Skeletal muscle tissue (tissue), 4 donors: Measurements from ENCODE around the gene AQP2. TPM values are rescaled to one million over a fixed set of nuclear protein-coding genes. Genes with fewer than 3 reads are reported as not detected.

Source experiments
- H3K27ac ChIP-seq: one replicate; pipeline ENCODE4 v1.7.0; 2013; ENCODE audit warnings: mild to moderate bottlenecking, low read depth, low read length, inconsistent platforms
- H3K27me3 ChIP-seq, 3 donors: one replicate each; pipeline ENCODE4 v1.7.0; 2013; ENCODE audit warnings: low read length in 3 of 3; ENCODE audit not compliant: control insufficient read depth in 3 of 3, insufficient read depth in 3 of 3
- H3K36me3 ChIP-seq, 3 donors: one replicate each; pipeline ENCODE4 v1.7.0; 2013; ENCODE audit warnings: low read length in 3 of 3; ENCODE audit not compliant: control insufficient read depth in 3 of 3, insufficient read depth in 3 of 3
- H3K4me1 ChIP-seq, 3 donors: one replicate each; pipeline ENCODE4 v1.7.0; 2013; ENCODE audit warnings: low read length in 3 of 3, mild to moderate bottlenecking in 3 of 3; ENCODE audit not compliant: control insufficient read depth in 3 of 3, insufficient read depth in 3 of 3
- H3K4me3 ChIP-seq, 3 donors: one replicate each; pipeline ENCODE4 v1.7.0; 2013; ENCODE audit warnings: low read length in 3 of 3
- H3K9ac ChIP-seq, 3 donors: one replicate each; pipeline ENCODE4 v1.7.0; 2013; ENCODE audit warnings: low read length in 3 of 3, mild to moderate bottlenecking in 3 of 3, moderate library complexity in 2 of 3, low read depth in 1 of 3
- H3K9me3 ChIP-seq, 3 donors: one replicate each; pipeline ENCODE4 v1.7.0; 2013; ENCODE audit warnings: low read length in 3 of 3; ENCODE audit not compliant: control insufficient read depth in 3 of 3
- total RNA-seq: library from RNA; depleted of rRNA; stranded (reverse); fragments of >200 nt; gene quantifications from one replicate; pipeline ENCODE4 v1.2.3, GENCODE V29; 2014
- donor health status: Osteomylitis.

Gene AQP2
- total RNA-seq, 1 donor from 2014 or later = not detected

DNA sequence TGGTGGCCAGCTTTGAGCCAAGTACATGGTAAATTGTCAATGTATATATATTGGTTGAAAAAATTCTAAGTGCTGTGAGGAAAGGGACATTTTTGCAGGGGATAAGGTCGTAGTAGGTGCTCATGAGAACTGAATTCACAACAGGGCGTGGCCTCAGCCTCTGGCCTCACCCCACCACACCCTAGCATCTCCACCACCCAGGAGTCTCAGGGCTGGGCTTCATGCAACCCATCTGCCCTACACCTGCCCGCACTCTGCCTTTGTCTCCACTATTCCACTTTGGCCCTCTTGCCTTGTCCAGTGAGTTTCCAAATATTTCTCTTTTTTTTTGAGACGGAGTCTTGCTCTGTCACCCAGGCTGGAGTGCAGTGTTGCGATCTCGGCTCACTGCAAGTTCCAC lies 22.1 kb upstream of the AQP2 start:
- H3K36me3 ChIP-seq = no peaks in the 10 kb centered on the region
- H3K27ac ChIP-seq = no peak overlapping the region

DNA sequence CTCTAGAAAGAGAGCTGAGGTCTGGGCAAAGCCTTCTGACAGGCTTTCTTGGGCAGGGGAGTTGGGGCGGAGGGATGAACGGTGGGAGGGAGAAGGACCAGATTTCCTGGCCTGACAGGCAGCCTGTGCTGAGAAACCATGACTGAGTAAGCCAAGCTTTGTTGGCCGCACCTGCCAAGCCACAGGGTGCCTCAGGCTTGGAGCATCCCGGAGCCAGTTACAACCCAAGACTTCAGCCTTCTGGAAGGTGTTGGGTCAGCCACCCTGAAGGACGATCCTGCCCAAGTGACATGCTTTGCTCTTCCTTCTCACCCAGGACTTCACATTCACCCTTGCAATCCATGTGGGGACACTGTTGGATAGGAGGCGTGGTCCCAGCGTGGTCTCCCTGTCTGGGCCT lies 21.0 kb upstream of the AQP2 start:
- Histone ChIP-seq H3K4me3 (no peak overlapping the region), H3K9ac (no peak overlapping the region)

More for the DNA sequence above, 22.1 kb upstream of the AQP2 start:
- H3K9ac ChIP-seq = no peak overlapping the region
- no peak overlapping the region for H3K4me3 ChIP-seq
- peaks cover 0 to 4% (median 0%) of the 10 kb centered on the region in 3 donors for H3K27me3 ChIP-seq
- peaks cover 0 to 6% (median 0%) of the 10 kb centered on the region in 3 donors for H3K4me1 ChIP-seq
- H3K9me3 ChIP-seq = no peaks in the 10 kb centered on the region

DNA sequence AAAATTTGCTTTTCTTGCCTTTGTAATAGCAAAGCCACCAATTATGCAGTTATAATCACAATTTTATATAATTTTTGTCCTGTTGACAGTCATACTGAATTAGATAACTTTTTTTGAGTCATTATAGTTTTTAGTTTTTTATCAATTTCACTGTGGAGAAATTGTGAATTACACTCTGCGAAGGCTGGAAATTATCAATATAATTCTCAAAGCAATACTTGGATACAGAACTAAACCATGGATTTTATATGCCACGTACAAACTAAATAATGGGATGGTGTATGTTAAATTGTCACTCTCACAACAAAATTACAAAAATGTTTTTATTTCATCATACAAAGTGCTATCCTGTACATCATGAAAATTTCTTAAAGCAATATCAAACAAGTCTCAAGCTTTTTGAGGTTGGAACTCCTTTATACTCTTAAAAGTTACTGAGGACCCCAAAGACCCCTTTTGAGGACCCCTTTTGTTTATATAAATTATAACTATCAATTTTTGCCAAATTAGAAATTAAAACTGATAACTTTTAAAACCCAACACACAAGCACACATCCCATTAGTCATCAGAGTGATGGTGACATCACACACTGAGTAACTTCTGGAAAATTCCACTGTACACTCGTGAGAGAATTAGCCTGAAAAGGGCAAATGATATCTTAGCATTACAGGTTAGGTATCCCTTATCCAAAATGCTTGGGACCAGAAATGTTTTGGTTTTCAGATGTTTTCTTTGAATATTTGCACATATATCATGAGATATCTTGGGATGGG lies 19.8 kb upstream of the AQP2 start:
- Histone ChIP-seq H3K27me3 (peaks cover 0 to 4% (median 0%) of the 10 kb centered on the region in 3 donors), H3K36me3 (no peaks in the 10 kb centered on the region), H3K4me3 (no peak overlapping the region), H3K9me3 (no peaks in the 10 kb centered on the region), H3K4me1 (no peaks in the 10 kb centered on the region), H3K27ac (no peak overlapping the region), H3K9ac (no peak overlapping the region)

More for the DNA sequence above, 21.0 kb upstream of the AQP2 start:
- no peaks in the 10 kb centered on the region for H3K4me1 ChIP-seq
- no peaks in the 10 kb centered on the region for H3K36me3 ChIP-seq
- peaks cover 0 to 4% (median 0%) of the 10 kb centered on the region in 3 donors for H3K27me3 ChIP-seq
- H3K9me3 ChIP-seq = no peaks in the 10 kb centered on the region
- no peak overlapping the region for H3K27ac ChIP-seq

DNA sequence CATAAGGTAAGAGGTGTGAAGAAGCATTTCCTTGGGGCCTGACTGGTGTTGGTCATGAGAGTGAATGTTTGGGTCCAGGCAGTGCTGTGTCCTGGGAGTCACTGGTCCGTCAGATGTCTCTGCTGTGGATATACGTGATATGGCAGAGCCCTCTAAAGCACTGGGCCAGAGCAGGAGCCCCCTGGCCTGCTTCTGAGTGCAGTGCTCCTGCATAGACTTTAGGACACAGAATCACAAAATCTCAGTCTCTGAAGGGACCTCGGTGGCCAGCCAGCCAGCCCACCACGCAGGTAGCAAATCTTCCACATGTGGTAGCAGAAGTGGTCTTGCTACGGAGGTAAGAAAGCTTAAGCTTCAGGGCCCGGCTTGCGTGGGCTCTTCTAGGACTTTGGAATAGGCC lies 18.5 kb upstream of the AQP2 start:
- no peak overlapping the region for H3K9ac ChIP-seq
- H3K36me3 ChIP-seq = no peaks in the 10 kb centered on the region
- H3K9me3 ChIP-seq = no peaks in the 10 kb centered on the region
- no peaks in the 10 kb centered on the region for H3K4me1 ChIP-seq
- peaks cover 0 to 4% (median 0%) of the 10 kb centered on the region in 3 donors for H3K27me3 ChIP-seq
- no peak overlapping the region for H3K27ac ChIP-seq
- no peak overlapping the region for H3K4me3 ChIP-seq

DNA sequence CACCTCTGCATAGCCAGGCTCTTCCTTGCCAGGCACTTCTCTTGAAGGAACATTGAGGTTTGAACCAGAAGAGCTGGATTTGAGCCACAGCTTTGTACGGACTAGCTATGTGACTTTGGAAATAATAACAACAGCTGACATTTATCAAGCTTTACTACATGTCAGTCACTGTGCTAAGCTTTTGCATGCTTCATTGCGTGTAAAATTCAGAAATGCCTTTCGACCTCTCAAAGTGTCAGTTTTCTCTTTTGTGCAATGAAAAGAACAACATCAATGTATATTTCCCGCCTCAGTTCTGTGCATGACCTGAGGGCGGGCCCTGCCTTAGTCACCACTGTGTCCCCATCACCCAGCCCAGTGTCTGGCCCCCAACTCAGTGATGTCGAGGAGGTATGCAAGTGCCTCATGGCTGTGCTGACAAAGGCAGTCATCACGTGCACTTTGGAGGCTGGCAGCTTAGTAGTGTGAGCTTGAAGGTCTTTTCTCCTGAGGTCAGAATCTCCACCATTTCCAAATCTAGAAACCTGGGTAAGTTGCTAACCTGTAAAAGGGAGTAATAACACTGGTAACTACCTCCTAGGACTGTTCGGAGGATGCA lies 17.9 kb upstream of the AQP2 start:
- Histone ChIP-seq H3K4me3 (no peak overlapping the region), H3K9ac (no peak overlapping the region), H3K4me1 (no peaks in the 10 kb centered on the region), H3K36me3 (no peaks in the 10 kb centered on the region), H3K27me3 (peaks cover 0 to 4% (median 0%) of the 10 kb centered on the region in 3 donors), H3K9me3 (no peaks in the 10 kb centered on the region), H3K27ac (no peak overlapping the region)

DNA sequence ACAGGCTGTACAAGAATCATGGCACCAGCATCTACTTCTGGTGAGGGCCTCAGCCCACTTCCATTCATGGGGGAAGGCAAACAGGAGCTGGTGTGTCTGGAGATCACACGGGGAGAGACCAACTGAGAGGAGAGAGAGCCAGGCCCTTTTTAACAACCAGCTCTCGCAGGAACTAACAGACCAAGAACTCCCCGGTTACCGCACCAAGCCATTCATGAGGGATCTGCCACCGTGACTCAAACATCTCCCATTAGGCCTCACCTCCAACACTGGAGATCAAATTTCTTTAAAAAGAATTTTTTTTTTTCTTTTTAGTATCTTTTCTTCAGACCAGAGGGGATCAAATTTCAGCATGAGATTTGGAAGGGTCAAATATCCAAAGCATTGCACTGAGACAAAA lies 16.7 kb upstream of the AQP2 start:
- Histone ChIP-seq H3K4me3 (no peak overlapping the region), H3K4me1 (no peaks in the 10 kb centered on the region), H3K36me3 (no peaks in the 10 kb centered on the region), H3K9ac (no peak overlapping the region), H3K27me3 (peaks cover 0 to 4% (median 0%) of the 10 kb centered on the region in 3 donors), H3K27ac (no peak overlapping the region), H3K9me3 (no peaks in the 10 kb centered on the region)

DNA sequence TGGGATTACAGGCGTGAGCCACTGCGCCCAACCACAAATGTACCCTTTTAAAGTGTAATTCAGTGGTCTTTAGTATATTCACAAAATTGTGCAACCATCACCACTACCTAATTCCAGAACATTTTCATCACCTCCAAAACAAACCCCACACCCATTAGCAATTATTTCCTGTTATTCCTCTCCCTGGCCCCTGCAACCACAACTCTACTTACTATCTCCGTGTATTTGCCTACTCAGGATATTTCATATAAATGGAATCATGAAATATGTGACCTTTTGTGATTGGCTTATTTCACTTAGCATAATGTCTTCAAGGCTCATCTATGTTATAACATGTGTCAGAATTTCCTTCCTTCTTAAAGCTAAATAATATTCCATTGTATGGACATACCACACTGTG lies 16.0 kb upstream of the AQP2 start:
- Histone ChIP-seq H3K27me3 (peaks cover 0 to 4% (median 0%) of the 10 kb centered on the region in 3 donors), H3K27ac (no peak overlapping the region), H3K9ac (no peak overlapping the region), H3K9me3 (no peaks in the 10 kb centered on the region), H3K4me1 (no peaks in the 10 kb centered on the region), H3K36me3 (no peaks in the 10 kb centered on the region), H3K4me3 (no peak overlapping the region)

DNA sequence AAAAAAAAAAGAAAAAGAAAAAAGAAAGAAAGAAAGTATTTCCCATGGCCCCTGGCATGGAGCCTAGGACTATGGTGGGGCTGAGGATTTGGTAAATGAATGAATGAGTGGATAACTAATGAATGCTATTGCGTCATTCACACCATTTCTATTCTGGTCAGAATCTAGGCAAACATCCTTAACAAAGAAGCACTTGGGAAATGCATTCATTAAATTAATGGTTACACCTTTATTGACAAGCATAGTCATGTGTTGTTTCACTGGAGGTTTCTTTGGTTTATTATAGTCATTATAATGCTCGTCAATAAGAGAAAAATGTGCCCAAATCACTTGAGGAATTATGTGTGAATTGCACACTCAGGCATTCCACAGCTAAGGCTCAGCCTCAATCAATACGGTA lies 13.6 kb upstream of the AQP2 start:
- H3K9ac ChIP-seq = no peak overlapping the region
- no peak overlapping the region for H3K27ac ChIP-seq
- no peaks in the 10 kb centered on the region for H3K36me3 ChIP-seq
- H3K9me3 ChIP-seq = no peaks in the 10 kb centered on the region
- no peaks in the 10 kb centered on the region for H3K27me3 ChIP-seq
- no peak overlapping the region for H3K4me3 ChIP-seq
- H3K4me1 ChIP-seq = no peaks in the 10 kb centered on the region

DNA sequence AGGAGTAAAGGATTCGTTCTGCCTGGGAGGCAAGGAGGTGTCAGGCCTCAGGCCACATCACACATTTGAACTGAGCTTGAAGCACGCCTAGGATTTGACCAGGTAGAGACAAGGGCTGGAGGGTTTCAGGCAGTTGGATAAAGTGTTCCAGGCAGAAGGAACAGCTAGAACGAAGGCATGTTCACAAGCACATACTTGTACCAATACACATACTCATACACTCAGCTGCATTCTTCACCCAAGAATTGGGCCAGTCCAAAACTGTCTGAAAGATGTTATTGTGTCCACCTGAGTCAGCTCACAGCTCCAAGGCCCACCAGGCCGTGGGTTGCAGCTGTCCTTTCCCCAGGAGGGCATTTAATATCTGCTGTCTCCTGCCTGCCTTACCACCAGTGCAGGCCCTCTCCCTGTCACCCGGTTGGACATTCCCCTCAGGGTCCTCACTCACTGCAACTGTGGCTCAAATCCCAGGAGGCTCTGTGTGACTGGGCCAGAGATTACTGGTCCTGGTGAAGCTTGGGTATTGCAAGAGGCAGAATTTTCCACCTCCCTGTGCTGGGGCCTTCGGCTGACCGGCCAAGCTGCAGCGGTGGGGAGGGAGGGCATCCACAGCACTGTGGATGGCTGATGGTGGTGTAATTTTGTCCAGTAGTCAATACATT lies 12.8 kb upstream of the AQP2 start:
- H3K27me3 ChIP-seq = no peaks in the 10 kb centered on the region
- no peak overlapping the region for H3K27ac ChIP-seq
- no peaks in the 10 kb centered on the region for H3K4me1 ChIP-seq
- no peak overlapping the region for H3K4me3 ChIP-seq
- no peak overlapping the region for H3K9ac ChIP-seq
- H3K9me3 ChIP-seq = no peaks in the 10 kb centered on the region
- no peaks in the 10 kb centered on the region for H3K36me3 ChIP-seq

DNA sequence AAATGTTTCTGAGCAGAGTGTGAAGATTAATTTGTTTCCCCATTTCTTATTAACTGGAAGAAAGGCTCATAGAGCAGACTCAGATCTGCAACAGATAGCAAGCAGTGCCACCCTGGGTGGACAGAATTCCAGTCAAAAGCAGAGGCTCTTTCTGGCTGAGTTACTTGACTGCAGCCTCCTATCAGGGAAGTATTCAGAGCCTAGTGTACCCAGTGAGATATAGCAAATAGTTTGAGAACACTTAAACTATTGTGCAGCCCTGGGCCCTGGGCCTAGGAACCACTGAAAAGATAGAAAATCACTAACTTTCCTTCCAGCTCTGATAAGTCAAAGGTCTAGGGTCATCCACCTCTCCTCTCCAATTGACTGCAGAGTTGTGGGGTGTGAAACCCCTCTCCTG lies 11.2 kb upstream of the AQP2 start:
- Histone ChIP-seq H3K27me3 (no peaks in the 10 kb centered on the region), H3K36me3 (no peaks in the 10 kb centered on the region)

More for the DNA sequence above, 11.2 kb upstream of the AQP2 start:
- no peaks in the 10 kb centered on the region for H3K4me1 ChIP-seq
- H3K4me3 ChIP-seq = no peak overlapping the region
- H3K27ac ChIP-seq = no peak overlapping the region
- no peak overlapping the region for H3K9ac ChIP-seq
- H3K9me3 ChIP-seq = no peaks in the 10 kb centered on the region
